Choroid plexus epithelial cell (primary cell): ENCODE results near the gene SRGAP1.

Experiments used
- DNase-seq: peaks from one replicate; pipeline ENCODE4 v3.0.0-alpha.2; 2010; ENCODE audit warnings: low read depth
- H3K4me3 ChIP-seq: 2 replicates; pipeline ENCODE4 v1.5.1; 2011; ENCODE audit warnings: low read depth, mild to moderate bottlenecking, control low read depth, low read length, moderate library complexity
- TF ChIP-seq, protein P1 (sequence below): conservative IDR thresholded peaks from 2 replicates; pipeline ENCODE4 v1.5.1; 2011; ENCODE audit warnings: low read depth, mild to moderate bottlenecking, control low read depth, inconsistent platforms, low read length, moderate library complexity

Gene SRGAP1

DNA sequence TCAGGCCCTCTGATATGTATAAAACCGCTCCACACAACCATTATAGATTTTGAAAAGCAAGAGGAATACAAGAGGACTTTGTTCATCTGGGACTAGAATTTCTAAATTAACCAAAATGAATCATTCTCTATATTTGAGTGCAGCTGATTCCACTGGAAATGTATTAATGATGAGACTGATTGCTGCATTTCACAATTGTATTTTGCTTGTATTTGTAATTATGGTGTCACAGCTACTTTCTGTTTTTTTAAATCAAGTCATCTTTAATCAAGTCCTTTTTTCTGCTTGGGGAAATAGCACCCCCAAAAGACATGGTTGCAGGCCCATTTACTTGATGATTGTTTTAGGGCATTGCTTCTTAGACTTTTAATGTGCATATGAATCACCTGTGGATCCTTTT is 215.2 kb downstream of the SRGAP1 start:
- DNase-seq: no peak
- H3K4me3 ChIP-seq: no peak overlapping the region
- TF ChIP-seq, protein P1, sequence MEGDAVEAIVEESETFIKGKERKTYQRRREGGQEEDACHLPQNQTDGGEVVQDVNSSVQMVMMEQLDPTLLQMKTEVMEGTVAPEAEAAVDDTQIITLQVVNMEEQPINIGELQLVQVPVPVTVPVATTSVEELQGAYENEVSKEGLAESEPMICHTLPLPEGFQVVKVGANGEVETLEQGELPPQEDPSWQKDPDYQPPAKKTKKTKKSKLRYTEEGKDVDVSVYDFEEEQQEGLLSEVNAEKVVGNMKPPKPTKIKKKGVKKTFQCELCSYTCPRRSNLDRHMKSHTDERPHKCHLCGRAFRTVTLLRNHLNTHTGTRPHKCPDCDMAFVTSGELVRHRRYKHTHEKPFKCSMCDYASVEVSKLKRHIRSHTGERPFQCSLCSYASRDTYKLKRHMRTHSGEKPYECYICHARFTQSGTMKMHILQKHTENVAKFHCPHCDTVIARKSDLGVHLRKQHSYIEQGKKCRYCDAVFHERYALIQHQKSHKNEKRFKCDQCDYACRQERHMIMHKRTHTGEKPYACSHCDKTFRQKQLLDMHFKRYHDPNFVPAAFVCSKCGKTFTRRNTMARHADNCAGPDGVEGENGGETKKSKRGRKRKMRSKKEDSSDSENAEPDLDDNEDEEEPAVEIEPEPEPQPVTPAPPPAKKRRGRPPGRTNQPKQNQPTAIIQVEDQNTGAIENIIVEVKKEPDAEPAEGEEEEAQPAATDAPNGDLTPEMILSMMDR: no peak

DNA sequence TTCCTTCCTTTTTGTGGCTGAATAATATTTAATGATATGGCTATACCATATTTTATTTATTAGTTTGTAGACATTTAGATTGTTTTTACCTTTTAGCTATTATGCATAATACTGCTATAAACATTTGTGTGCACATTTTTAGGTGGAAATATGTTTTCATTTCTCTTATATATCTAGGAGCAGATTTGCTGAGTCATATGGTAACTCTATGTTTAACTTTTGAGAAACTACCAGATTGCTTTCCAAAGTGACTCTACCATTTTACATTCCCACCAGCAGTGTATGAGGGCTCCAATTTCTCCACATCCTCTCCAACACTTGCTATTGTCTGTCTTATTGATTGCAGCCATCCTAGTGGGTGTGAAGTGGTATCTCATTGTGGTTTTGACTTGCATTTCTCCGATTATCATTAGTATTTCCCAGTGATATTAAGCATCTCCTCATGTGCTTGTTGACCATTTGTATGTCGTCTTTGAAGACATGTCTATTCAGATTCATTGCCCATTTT is 217.4 kb downstream of the SRGAP1 start:
- no peak for DNase-seq
- no peak overlapping the region for H3K4me3 ChIP-seq
- TF ChIP-seq, protein P1: no peak

DNA sequence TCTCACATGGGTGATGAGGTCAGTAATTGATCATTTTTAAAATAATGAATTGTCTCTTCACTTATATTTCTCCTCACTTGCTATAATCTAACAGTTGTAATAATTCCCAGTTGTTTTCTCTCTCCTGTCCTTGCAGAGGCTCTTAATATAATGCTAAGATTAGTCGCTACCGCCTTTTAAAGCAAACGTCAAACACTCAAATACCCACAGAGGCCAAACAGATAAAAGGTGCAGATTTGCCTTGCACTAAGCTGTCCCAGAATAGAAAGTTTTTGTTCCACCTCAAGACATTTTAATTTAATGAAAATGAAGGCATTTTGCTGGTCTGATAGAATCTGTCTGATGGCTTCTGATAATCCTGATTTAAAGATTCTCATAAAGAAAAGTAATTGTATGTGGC is 218.6 kb downstream of the SRGAP1 start:
- H3K4me3 ChIP-seq: no peak overlapping the region
- TF ChIP-seq, protein P1: no peak
- no peak for DNase-seq

DNA sequence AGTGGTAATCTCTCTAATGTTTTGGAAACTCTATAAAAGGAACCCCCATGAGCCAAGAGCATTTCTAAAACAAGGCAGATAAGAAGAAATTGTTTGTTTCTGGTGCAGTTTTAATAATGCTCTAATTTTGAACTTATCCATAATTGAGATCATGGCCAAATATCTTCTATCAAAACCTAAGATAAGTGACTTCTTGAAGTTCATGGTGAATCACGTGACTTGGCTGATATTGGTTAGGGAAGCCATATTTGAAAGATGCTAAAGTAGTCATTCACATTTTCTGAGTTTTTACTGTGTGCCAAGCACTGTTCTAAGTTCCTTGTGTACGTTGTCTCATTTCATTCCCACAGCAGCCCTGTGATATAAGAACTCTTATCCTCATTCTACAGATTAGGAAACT is 219.7 kb downstream of the SRGAP1 start:
- TF ChIP-seq, protein P1: no peak
- no peak overlapping the region for H3K4me3 ChIP-seq
- DNase-seq: no peak

DNA sequence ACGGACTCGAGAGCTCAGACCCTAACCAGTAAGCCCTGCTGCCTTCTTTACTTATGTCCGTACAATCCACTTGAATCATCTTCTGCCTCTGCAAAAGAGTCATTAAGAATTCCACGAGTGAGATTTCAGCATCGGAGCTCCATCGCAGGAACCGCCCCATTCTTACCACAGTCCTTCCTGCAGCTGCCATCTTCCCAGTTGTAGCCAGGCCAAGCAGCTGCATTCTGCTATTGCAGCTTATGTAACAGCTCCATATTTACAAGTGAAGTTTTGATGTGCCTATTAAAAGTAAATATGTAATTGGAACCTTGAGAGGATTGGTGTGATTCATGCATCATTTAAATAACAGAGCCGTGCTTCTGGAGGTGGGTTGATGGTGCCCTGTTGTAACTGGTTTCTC is 220.2 kb downstream of the SRGAP1 start:
- H3K4me3 ChIP-seq: no peak overlapping the region
- DNase-seq: no peak
- TF ChIP-seq, protein P1: no peak

DNA sequence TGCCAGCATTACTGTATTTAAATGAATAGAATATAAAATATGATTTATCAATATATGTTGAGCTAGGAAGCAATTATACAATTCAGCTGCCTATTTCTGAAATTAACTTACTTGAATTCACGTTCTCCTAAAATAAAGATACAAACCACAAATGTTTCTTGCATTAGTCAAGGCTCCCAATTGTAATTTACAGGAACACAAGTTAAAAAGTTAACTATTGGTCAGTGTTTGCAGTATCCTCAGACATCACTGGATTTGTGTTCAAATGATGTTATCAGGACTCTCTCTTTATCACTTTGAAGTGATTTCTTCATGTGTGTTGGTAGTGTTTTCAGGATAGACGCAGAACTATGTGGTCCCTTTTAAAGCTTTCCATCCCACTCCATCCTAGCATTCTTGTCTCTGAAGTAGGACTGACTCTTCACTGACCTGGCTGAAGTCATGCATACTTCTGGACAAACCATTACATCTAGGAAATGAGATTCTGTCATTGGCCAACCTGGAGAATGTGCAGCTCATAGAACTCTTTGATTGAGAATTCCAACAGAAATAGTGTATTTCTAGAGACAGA is 221.5 kb downstream of the SRGAP1 start:
- peak; percentile 54 for DNase-seq
- H3K4me3 ChIP-seq: no peak overlapping the region

DNA sequence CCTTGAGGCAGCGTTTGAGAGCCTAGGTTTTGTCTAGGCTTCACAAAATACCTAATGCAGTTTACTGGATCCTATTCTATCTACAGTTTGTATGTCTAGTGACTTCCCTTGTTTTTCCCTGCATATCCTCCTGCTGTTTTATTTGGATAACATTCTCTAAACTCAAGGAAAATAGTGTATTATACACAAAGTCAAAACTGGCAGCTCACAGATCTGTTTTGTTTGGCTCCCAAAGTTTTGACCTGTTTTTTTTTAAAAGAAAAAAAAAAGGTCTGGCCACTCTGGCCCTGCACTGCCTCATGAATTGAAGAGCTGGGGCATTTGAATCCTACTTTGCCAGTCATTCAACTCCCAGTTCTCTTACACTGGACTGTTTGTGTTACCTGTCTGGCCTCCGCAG is 222.3 kb downstream of the SRGAP1 start:
- no peak overlapping the region for H3K4me3 ChIP-seq
- DNase-seq: no peak
- TF ChIP-seq, protein P1: no peak

More for the DNA sequence above, 221.5 kb downstream of the SRGAP1 start:
- TF ChIP-seq, protein P1: no peak
